Stimulated activated CD8-positive, alpha-beta memory T cell treated with anti-CD3 and anti-CD28 coated beads, Interleukin-7, amount 100 ng/mL, for 48 hours (primary cell): ENCODE measurements around the gene GJB6.

ENCODE experiments used
- DNase-seq, 2 donors: peaks; one replicate each; pipeline ENCODE4 v3.0.0-alpha.2; 2020; ENCODE audit warnings: low read depth in 1 of 2; ENCODE audit errors: extremely low read depth in 1 of 2

Gene GJB6

GRCh38 chr13:20188667-20189553 lies 43.2 kb downstream of the GJB6 start:
- DNase-seq = no peak

GRCh38 chr13:20186771-20187170 lies 45.3 kb downstream of the GJB6 start:
- DNase-seq = no peak

GRCh38 chr13:20185366-20186056 lies 46.6 kb downstream of the GJB6 start:
- no peak for DNase-seq

GRCh38 chr13:20182231-20182846 lies 49.8 kb downstream of the GJB6 start:
- DNase-seq = no peak

- DNase-seq = no peak
Measured at GRCh38 chr13:20181188-20181587, 50.9 kb downstream of the GJB6 start.

- DNase-seq = no peak
Measured at GRCh38 chr13:20178156-20178555, 54.0 kb downstream of the GJB6 start.

GRCh38 chr13:20177049-20177831 lies 54.9 kb downstream of the GJB6 start:
- no peak for DNase-seq

GRCh38 chr13:20175907-20176652 lies 56.0 kb downstream of the GJB6 start:
- DNase-seq = no peak

- DNase-seq = no peak
Measured at GRCh38 chr13:20175406-20175794, 56.7 kb downstream of the GJB6 start.

GRCh38 chr13:20174656-20175405 lies 57.3 kb downstream of the GJB6 start:
- peak; percentile 58 to 78 for DNase-seq

- no peak for DNase-seq
Measured at GRCh38 chr13:20173116-20173746, 58.9 kb downstream of the GJB6 start.
